Activated T-helper 2 cell treated with anti-CD3 and anti-CD28 coated beads, Interferon-gamma antibody, Interleukin-2, Interleukin-4, amounts not matched to agents 10 μg/mL and 5 μg/mL and 100 μg/mL, durations not matched to agents 14 hours and 24 hours and 36 hours (primary cell): ENCODE results near the gene DOCK9. TPM values are rescaled to one million over a fixed set of nuclear protein-coding genes. Genes with fewer than 3 reads are reported as not detected.
"Not testable (repeated sequence)": the region's sequence is repeated elsewhere in the genome, so short reads cannot be mapped to it uniquely, and the experiment has no call there.

Experiments used
- DNase-seq: peaks from one replicate; pipeline ENCODE4 v3.0.0; 2021; ENCODE audit warnings: low spot score
- H3K27ac Mint-ChIP-seq: one replicate; pipeline ENCODE4 v1.8.0; 2021; ENCODE audit warnings: mixed read lengths
- H3K27me3 Mint-ChIP-seq: one replicate; pipeline ENCODE4 v1.8.0; 2021; ENCODE audit warnings: low read depth, mixed read lengths
- H3K36me3 Mint-ChIP-seq: one replicate; pipeline ENCODE4 v1.8.0; 2021; ENCODE audit warnings: low read depth, mixed read lengths
- H3K4me1 Mint-ChIP-seq: one replicate; pipeline ENCODE4 v1.8.0; 2021; ENCODE audit warnings: low read depth, mixed read lengths
- H3K4me3 Mint-ChIP-seq: one replicate; pipeline ENCODE4 v1.8.0; 2021; ENCODE audit warnings: low read depth, mild to moderate bottlenecking, moderate library complexity, mixed read lengths
- H3K9me3 Mint-ChIP-seq: one replicate; pipeline ENCODE4 v1.8.0; 2021; ENCODE audit warnings: mixed read lengths
- intact Hi-C: fragments of 100-400 bp; cut with micrococcal nuclease; formaldehyde crosslinking; loops from one replicate; pipeline ENCODE4 v1.15.1; 2023
- total RNA-seq: library from RNA; stranded (reverse); gene quantifications from 2 replicates; pipeline ENCODE4 v1.2.3, GENCODE V29; 2022

DOCK9 gene
- total RNA-seq, 1 donor from 2014 or later, result 40.7 TPM

GRCh38 chr13:98913741-98914140 is 64.1 kb downstream of the DOCK9 start:
- Mint-ChIP-seq H3K9me3 (no peaks in the 10 kb centered on the region), H3K27me3 (no peaks in the 10 kb centered on the region), H3K4me1 (peaks cover 42% of the 10 kb centered on the region), H3K36me3 (peaks cover 55% of the 10 kb centered on the region), H3K27ac (no peak overlapping the region), H3K4me3 (no peak overlapping the region)
- intact Hi-C loops, result no loop called here
- DNase-seq, result no peak

DNA sequence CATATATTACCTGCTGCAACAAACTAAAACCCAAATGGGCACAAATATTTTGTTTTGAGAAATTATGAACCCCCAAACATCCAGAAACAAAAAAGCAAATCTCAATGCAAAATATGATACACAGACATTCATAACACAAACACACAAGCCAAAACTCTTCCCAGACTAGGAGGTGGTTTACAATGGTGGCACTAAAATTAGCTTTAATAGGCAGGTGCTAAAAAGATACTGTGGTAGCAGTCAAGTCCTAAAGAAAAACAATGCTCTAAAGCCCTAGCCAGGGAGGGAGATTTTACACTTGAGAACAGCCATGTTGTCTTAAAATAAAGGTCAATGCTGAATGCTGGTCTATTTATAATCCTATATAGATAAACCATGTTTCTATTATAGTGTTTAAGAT is 65.0 kb downstream of the DOCK9 start:
- H3K27ac Mint-ChIP-seq, result no peak overlapping the region
- intact Hi-C loops, result no loop called here
- H3K4me3 Mint-ChIP-seq, result no peak overlapping the region
- H3K4me1 Mint-ChIP-seq, result peaks cover 35% of the 10 kb centered on the region
- DNase-seq, result no peak
- no peaks in the 10 kb centered on the region for H3K9me3 Mint-ChIP-seq
- H3K36me3 Mint-ChIP-seq, result peaks cover 49% of the 10 kb centered on the region
- H3K27me3 Mint-ChIP-seq, result no peaks in the 10 kb centered on the region

- Mint-ChIP-seq H3K27ac (peak overlapping the region; percentile 97), H3K4me1 (peaks cover 32% of the 10 kb centered on the region), H3K36me3 (peaks cover 49% of the 10 kb centered on the region), H3K9me3 (no peaks in the 10 kb centered on the region), H3K27me3 (no peaks in the 10 kb centered on the region), H3K4me3 (peak overlapping the region; percentile 47)
- DNase-seq, result peak; percentile 36
- intact Hi-C loops, result loop anchor here (1.0 to 2.0 kb wide), 2 partner anchors 56 to 117 kb away; no protein-coding TSS in a partner anchor
Observed at GRCh38 chr13:98910501-98910951, 67.3 kb downstream of the DOCK9 start.

- Mint-ChIP-seq H3K36me3 (peaks cover 50% of the 10 kb centered on the region), H3K27ac (peak overlapping the region; percentile 59), H3K4me3 (no peak overlapping the region), H3K27me3 (no peaks in the 10 kb centered on the region), H3K9me3 (no peaks in the 10 kb centered on the region), H3K4me1 (peaks cover 37% of the 10 kb centered on the region)
- intact Hi-C loops, result loop anchor here (2.0 kb wide), 1 partner anchor 18 kb away; no protein-coding TSS in a partner anchor
- DNase-seq, result no peak
Observed at GRCh38 chr13:98909016-98909415, 68.8 kb downstream of the DOCK9 start.

GRCh38 chr13:98906746-98907502 is 70.9 kb downstream of the DOCK9 start:
- Mint-ChIP-seq H3K36me3 (peaks cover 47% of the 10 kb centered on the region), H3K4me1 (peaks cover 30% of the 10 kb centered on the region), H3K9me3 (no peaks in the 10 kb centered on the region), H3K27ac (no peak overlapping the region), H3K4me3 (no peak overlapping the region), H3K27me3 (no peaks in the 10 kb centered on the region)
- no peak for DNase-seq
- intact Hi-C loops, result no loop called here

DNA sequence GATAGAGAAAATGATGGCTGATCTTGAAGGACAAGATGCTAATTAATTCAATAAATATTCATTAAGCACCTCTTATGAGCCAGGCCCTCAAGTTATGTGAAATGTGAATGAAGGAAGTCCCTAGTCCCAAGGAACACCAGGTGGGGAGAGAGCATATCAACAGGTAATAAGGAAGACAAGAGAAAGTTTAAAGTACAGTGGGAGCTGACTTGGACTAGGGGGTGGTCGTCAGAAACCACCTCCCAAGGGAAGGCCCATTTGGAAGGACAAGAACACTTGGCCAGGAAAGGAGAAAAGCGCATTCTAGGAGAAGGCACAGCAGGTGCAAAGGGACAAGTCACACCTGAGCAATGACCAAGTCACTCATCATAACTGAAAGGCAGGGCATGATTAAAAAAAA is 72.7 kb downstream of the DOCK9 start:
- DNase-seq, result no peak
- peaks cover 20% of the 10 kb centered on the region for H3K4me1 Mint-ChIP-seq
- intact Hi-C loops, result no loop called here
- H3K9me3 Mint-ChIP-seq, result no peaks in the 10 kb centered on the region
- H3K36me3 Mint-ChIP-seq, result peaks cover 58% of the 10 kb centered on the region
- H3K27me3 Mint-ChIP-seq, result no peaks in the 10 kb centered on the region
- H3K27ac Mint-ChIP-seq, result no peak overlapping the region
- H3K4me3 Mint-ChIP-seq, result no peak overlapping the region

GRCh38 chr13:98900442-98900841 is 77.4 kb downstream of the DOCK9 start:
- DNase-seq, result no peak
- Mint-ChIP-seq H3K36me3 (peaks cover 73% of the 10 kb centered on the region), H3K27ac (no peak overlapping the region), H3K4me1 (peaks cover 24% of the 10 kb centered on the region), H3K4me3 (no peak overlapping the region), H3K9me3 (no peaks in the 10 kb centered on the region), H3K27me3 (no peaks in the 10 kb centered on the region)
- intact Hi-C loops, result no loop called here

DNA sequence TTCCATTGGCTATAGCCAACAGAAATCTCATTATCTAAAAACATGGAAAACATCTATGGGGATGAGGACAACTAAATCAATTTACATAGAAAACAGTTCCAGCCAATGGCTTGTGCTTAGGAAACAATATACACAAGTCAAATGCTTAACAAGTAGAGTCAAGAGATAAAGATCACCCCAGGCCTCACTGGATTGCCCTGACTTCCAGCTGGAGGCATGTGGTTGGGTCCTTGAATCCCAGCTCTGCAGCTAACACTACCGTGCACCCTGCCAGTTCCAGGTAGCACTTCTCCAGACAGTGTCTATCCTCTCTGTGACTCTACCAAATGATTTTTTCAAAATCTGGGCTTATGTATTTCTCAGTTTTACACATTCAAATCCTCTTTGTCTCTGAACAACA is 80.2 kb downstream of the DOCK9 start:
- Mint-ChIP-seq H3K9me3 (no peaks in the 10 kb centered on the region), H3K4me3 (no peak overlapping the region), H3K27ac (no peak overlapping the region), H3K27me3 (no peaks in the 10 kb centered on the region), H3K36me3 (peaks cover 69% of the 10 kb centered on the region), H3K4me1 (peaks cover 20% of the 10 kb centered on the region)
- intact Hi-C loops, result no loop called here
- no peak for DNase-seq

- intact Hi-C loops, result no loop called here
- Mint-ChIP-seq H3K27ac (no peak overlapping the region), H3K27me3 (no peaks in the 10 kb centered on the region), H3K9me3 (no peaks in the 10 kb centered on the region), H3K4me3 (no peak overlapping the region), H3K4me1 (peaks cover 20% of the 10 kb centered on the region), H3K36me3 (peaks cover 66% of the 10 kb centered on the region)
- DNase-seq, result no peak
Observed at GRCh38 chr13:98896868-98897144, 81.1 kb downstream of the DOCK9 start.

GRCh38 chr13:98896083-98896867 is 81.6 kb downstream of the DOCK9 start:
- intact Hi-C loops, result no loop called here
- Mint-ChIP-seq H3K4me3 (no peak overlapping the region), H3K36me3 (peaks cover 64% of the 10 kb centered on the region), H3K9me3 (no peaks in the 10 kb centered on the region), H3K27ac (no peak overlapping the region), H3K27me3 (no peaks in the 10 kb centered on the region), H3K4me1 (peaks cover 20% of the 10 kb centered on the region)
- DNase-seq, result no peak

DNA sequence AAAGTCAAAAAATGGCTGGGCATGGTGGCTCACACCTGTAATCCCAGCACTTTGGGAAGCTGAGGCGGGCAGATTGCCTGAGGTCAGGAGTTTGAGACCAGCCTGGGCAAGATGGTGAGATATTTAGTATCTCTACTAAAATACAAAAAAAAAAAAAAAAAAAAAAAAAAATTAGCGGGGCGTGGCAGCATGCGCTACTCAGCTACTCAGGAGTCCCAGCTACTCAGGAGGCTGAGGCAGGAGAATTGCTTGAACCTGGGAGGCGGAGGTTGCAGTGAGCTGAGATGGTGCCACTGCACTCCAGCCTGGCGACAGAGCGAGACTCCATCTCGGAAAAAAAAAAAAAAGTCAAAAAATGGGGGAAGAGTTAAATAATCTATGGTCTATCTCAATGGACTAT is 83.0 kb downstream of the DOCK9 start:
- H3K27me3 Mint-ChIP-seq, intact Hi-C loops, H3K4me3 Mint-ChIP-seq, H3K27ac Mint-ChIP-seq, DNase-seq, H3K9me3 Mint-ChIP-seq: not testable (repeated sequence)
- Mint-ChIP-seq H3K4me1 (peaks cover 32% of the 10 kb centered on the region), H3K36me3 (peaks cover 64% of the 10 kb centered on the region)

DNA sequence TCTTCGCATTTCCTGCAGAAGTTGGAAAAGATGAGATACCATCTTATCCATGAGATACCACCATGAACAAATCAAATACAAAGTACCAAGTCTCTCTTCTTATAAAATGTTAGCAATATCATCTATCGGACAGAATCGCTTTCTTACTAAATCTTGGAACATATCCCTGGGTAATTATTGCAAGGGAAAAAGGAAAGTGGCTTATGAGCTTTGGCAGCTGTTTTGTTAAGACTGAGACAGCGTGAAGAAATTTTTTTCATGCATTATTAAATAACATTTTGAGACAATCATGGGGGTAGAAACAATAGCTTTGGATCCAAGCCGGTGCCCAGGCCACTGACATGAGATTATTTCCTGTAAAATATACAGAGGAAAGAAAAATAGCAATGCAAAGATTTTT is 84.5 kb downstream of the DOCK9 start:
- Mint-ChIP-seq H3K36me3 (peaks cover 58% of the 10 kb centered on the region), H3K4me1 (peaks cover 37% of the 10 kb centered on the region), H3K27ac (no peak overlapping the region), H3K27me3 (no peaks in the 10 kb centered on the region), H3K4me3 (no peak overlapping the region), H3K9me3 (no peaks in the 10 kb centered on the region)
- DNase-seq, result no peak
- intact Hi-C loops, result no loop called here

- no peaks in the 10 kb centered on the region for H3K9me3 Mint-ChIP-seq
- H3K4me3 Mint-ChIP-seq, result no peak overlapping the region
- intact Hi-C loops, result no loop called here
- no peaks in the 10 kb centered on the region for H3K27me3 Mint-ChIP-seq
- H3K36me3 Mint-ChIP-seq, result peaks cover 57% of the 10 kb centered on the region
- no peak overlapping the region for H3K27ac Mint-ChIP-seq
- peaks cover 35% of the 10 kb centered on the region for H3K4me1 Mint-ChIP-seq
- DNase-seq, result no peak
Observed at GRCh38 chr13:98892821-98893220, 85.0 kb downstream of the DOCK9 start.
